ENCODE data around the gene ANKUB1. TPM values are rescaled to one million over a fixed set of nuclear protein-coding genes. Genes with fewer than 3 reads are reported as not detected.
A peak's percentile ranks its signal among the peaks of the same experiment; 100 is the strongest.

ANKUB1 gene
- total and polyA plus RNA-seq, 9 of the 15 experiments (the other 6 are each of a cell fraction or from before 2014, with no cell fraction given): not detected

GRCh38 chr3:149830902-149831301 lies 38.5 kb upstream of the ANKUB1 start (continued):
- TF ChIP-seq BRF2 (IDR thresholded peaks at IDR 0.05; ENCODE audit: borderline replicate concordance, insufficient read depth, insufficient read length) (no peak), POU5F1 (IDR thresholded peaks at IDR 0.05; ENCODE audit: borderline replicate concordance, low read depth, low read length, partially characterized antibody) (no peak), TSHZ1 (CRISPR knock-in tag; IDR thresholded peaks at IDR 0.05) (no peak), CBFA2T2 (conservative IDR thresholded peaks at IDR 0.05) (no peak), ATF1 (CRISPR knock-in tag; IDR thresholded peaks at IDR 0.05) (no peak), ATF1 (tag; IDR thresholded peaks at IDR 0.05) (no peak), HDAC6 (IDR thresholded peaks at IDR 0.05; ENCODE audit: low read depth, low read length) (no peak), ZFP36 (IDR thresholded peaks at IDR 0.05; ENCODE audit: low read depth, low read length, partially characterized antibody) (peak; percentile 33), PTBP1 (IDR thresholded peaks at IDR 0.05; ENCODE audit: low read depth, low read length) (no peak), HNRNPUL1 (IDR thresholded peaks at IDR 0.05; ENCODE audit: low read length) (no peak), ZNF280A (IDR thresholded peaks at IDR 0.05; ENCODE audit: low read depth, partially characterized antibody) (peak; percentile 58), ADNP (tag; IDR thresholded peaks at IDR 0.05) (no peak), ZBTB1 (CRISPR knock-in tag; IDR thresholded peaks at IDR 0.05; ENCODE audit: borderline replicate concordance, low read depth) (no peak), ZNF445 (CRISPR knock-in tag; IDR thresholded peaks at IDR 0.05; ENCODE audit: low read depth) (peak; percentile 70; the same call in 1 of the 2 replicates)
- TF ChIP-seq, protein P1, sequence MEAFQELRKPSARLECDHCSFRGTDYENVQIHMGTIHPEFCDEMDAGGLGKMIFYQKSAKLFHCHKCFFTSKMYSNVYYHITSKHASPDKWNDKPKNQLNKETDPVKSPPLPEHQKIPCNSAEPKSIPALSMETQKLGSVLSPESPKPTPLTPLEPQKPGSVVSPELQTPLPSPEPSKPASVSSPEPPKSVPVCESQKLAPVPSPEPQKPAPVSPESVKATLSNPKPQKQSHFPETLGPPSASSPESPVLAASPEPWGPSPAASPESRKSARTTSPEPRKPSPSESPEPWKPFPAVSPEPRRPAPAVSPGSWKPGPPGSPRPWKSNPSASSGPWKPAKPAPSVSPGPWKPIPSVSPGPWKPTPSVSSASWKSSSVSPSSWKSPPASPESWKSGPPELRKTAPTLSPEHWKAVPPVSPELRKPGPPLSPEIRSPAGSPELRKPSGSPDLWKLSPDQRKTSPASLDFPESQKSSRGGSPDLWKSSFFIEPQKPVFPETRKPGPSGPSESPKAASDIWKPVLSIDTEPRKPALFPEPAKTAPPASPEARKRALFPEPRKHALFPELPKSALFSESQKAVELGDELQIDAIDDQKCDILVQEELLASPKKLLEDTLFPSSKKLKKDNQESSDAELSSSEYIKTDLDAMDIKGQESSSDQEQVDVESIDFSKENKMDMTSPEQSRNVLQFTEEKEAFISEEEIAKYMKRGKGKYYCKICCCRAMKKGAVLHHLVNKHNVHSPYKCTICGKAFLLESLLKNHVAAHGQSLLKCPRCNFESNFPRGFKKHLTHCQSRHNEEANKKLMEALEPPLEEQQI (IDR thresholded peaks at IDR 0.05): no peak
- TF ChIP-seq, protein P2, sequence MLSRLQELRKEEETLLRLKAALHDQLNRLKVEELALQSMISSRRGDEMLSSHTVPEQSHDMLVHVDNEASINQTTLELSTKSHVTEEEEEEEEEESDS (CRISPR knock-in tag; IDR thresholded peaks at IDR 0.05): no peak
- TF ChIP-seq, protein P3, sequence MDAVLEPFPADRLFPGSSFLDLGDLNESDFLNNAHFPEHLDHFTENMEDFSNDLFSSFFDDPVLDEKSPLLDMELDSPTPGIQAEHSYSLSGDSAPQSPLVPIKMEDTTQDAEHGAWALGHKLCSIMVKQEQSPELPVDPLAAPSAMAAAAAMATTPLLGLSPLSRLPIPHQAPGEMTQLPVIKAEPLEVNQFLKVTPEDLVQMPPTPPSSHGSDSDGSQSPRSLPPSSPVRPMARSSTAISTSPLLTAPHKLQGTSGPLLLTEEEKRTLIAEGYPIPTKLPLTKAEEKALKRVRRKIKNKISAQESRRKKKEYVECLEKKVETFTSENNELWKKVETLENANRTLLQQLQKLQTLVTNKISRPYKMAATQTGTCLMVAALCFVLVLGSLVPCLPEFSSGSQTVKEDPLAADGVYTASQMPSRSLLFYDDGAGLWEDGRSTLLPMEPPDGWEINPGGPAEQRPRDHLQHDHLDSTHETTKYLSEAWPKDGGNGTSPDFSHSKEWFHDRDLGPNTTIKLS (IDR thresholded peaks at IDR 0.05; ENCODE audit: borderline replicate concordance, low read depth): no peak
